Measurements from ENCODE around the gene TRIM7. TPM values are rescaled to one million over a fixed set of nuclear protein-coding genes. Genes with fewer than 3 reads are reported as not detected.

The TRIM7 gene
- total and polyA plus RNA-seq, 2 of the 4 experiments (the other 2 are of a cell fraction), result 0.54 to 1.0 TPM

DNA sequence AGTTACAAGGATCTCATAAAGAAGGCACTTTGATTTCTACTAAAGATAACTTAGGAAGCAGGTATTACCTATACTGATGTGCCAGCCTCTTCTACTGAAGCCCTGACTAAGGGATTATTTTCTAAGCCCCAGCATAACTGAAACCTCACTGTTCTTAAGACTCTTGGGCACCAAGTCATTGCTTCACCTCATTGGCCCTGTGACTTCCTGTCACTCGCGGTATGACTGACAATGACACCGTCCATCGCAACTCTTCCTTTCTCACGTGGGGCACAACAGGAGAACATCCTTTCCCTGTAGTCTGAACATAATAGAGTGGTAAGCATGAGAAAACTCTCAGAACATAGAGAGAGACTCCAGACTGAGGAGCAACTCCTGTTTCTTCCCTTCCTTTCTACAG is 51.2 kb downstream of the TRIM7 start:
- ATAC-seq (ENCODE audit: low read depth) (no peak), DNase-seq (no peak)
- Histone ChIP-seq H2AFZ (replicated peaks; ENCODE audit: low read length, poor library complexity) (no peak overlapping the region), H3K27me3 (ENCODE audit: control insufficient read depth, insufficient read depth, low read length) (peaks cover 4% of the 10 kb centered on the region), H3K36me3 (ENCODE audit: control insufficient read depth, insufficient read depth, low read length) (no peaks in the 10 kb centered on the region), H4K8ac (ENCODE audit: low read depth in 2 of 2, low read length in 2 of 2) (no peak overlapping the region), H2BK15ac (ENCODE audit: low read depth, low read length) (no peak overlapping the region), H2AK5ac (ENCODE audit: low read depth, low read length) (no peak overlapping the region), H3K27ac (ENCODE audit: insufficient read depth, low read length) (no peak overlapping the region), H3K4me1 (ENCODE audit: control insufficient read depth, insufficient read depth, low read length) (no peaks in the 10 kb centered on the region; the same call in 1 of the 2 replicates), H3K4ac (ENCODE audit: low read depth, low read length) (no peak overlapping the region), H2BK20ac (ENCODE audit: low read depth, low read length) (no peak overlapping the region), H3K9me1 (ENCODE audit: insufficient read depth, low read length) (no peaks in the 10 kb centered on the region), H3K9ac (ENCODE audit: low read depth, low read length) (no peak overlapping the region), H3K4me2 (ENCODE audit: low read depth, low read length) (no peak overlapping the region), H4K91ac (ENCODE audit: insufficient read depth, low read depth, low read length) (no peak overlapping the region), H3K9me3 (ENCODE audit: control insufficient read depth, insufficient read depth, low read length) (no peaks in the 10 kb centered on the region), H4K20me1 (ENCODE audit: insufficient read depth, low read length) (no peaks in the 10 kb centered on the region), H2AK9ac (replicated peaks; ENCODE audit: low read depth, low read length, poor library complexity) (no peak overlapping the region), H3K18ac (ENCODE audit: low read depth, low read length) (no peak overlapping the region), H3K4me3 (ENCODE audit: insufficient read depth, low read depth, low read length) (no peak overlapping the region), H3K79me1 (ENCODE audit: low read depth in 1 of 2, low read length in 2 of 2) (no peaks in the 10 kb centered on the region), H2BK120ac (ENCODE audit: low read depth, low read length) (no peak overlapping the region), H3K14ac (replicated peaks; ENCODE audit: low read depth, low read length) (no peak overlapping the region), H3K56ac (ENCODE audit: extremely low read depth, insufficient read depth, low read length) (no peak overlapping the region), H4K5ac (ENCODE audit: low read depth, low read length) (no peak overlapping the region), H3K23ac (ENCODE audit: low read depth, low read length) (no peak overlapping the region), H2BK5ac (ENCODE audit: low read depth, low read length, poor library complexity, severe bottlenecking) (no peak overlapping the region)
- dilution Hi-C loops (cut with HindIII; ENCODE audit: low sequenced_read_pairs, unreplicated experiment), result no loop called here
- ChIA-PET POLR2A (ENCODE audit: unreplicated experiment) (no interaction called here), CTCF (no interaction called here)
- in situ Hi-C loops (cut with MboI; ENCODE audit: low sequenced_read_pairs), result loop anchor here (5.0 to 10.0 kb wide), 2 partner anchors 279 to 372 kb away; no protein-coding TSS in a partner anchor
- intact Hi-C loops (cut with micrococcal nuclease), result no loop called here
- BruUV-seq (replicated peaks), result no TSS peak
- TF ChIP-seq MAFK (IDR thresholded peaks at IDR 0.05; ENCODE audit: low read depth, low read length), result no peak
- TF ChIP-seq RAD21 (IDR thresholded peaks at IDR 0.05; ENCODE audit: low read length), result no peak
- WGBS, 2 experiments (ENCODE audit: extremely low coverage in 2 of 2, insufficient read length in 1 of 2), result no CpG with 5 or more reads among the region's 5 CpGs

All from IMR-90 (cell line).